MCF 10A (cell line): ENCODE results near the gene UBE2C. TPM values are rescaled to one million over a fixed set of nuclear protein-coding genes. Genes with fewer than 3 reads are reported as not detected.
A peak's percentile ranks its signal among the peaks of the same experiment; 100 is the strongest.

Experiments used
- BruUV-seq: library from RNA; stranded (reverse); fragments of 400-500 nt; replicated peaks from 2 replicates; lab custom pipeline; 2021; lab: Mats Ljungman, UMichigan
- CTCF ChIA-PET: fragments of 300-600 bp; sonication (Branson Sonifier 250); formaldehyde crosslinking; extraction: SDS; loops from one replicate; lab custom pipeline; 2021; ENCODE audit warnings: antibody characterized with exemption, inconsistent platforms; lab: Yijun Ruan, JAX
- POLR2A ChIA-PET: fragments of 300-600, 350-650 bp; sonication (Branson Sonifier 250); formaldehyde crosslinking; extraction: SDS; loops from one replicate; lab custom pipeline; 2020; ENCODE audit warnings: antibody characterized with exemption, inconsistent platforms; lab: Yijun Ruan, JAX
- DNase-seq: peaks from one replicate; pipeline ENCODE4 v3.0.0-alpha.2; 2018; ENCODE audit not compliant: unreplicated experiment
- H3K27ac Mint-ChIP-seq: one replicate; pipeline ENCODE4 v1.8.0; 2022; ENCODE audit warnings: mild to moderate bottlenecking, low read depth, mixed read lengths; ENCODE audit not compliant: unreplicated experiment
- H3K27me3 Mint-ChIP-seq: one replicate; pipeline ENCODE4 v1.8.0; 2022; ENCODE audit warnings: mixed read lengths; ENCODE audit not compliant: insufficient read depth, unreplicated experiment
- H3K36me3 Mint-ChIP-seq: one replicate; pipeline ENCODE4 v1.8.0; 2022; ENCODE audit warnings: mild to moderate bottlenecking, moderate library complexity, mixed read lengths; ENCODE audit not compliant: insufficient read depth, unreplicated experiment
- H3K4me1 Mint-ChIP-seq: one replicate; pipeline ENCODE4 v1.8.0; 2022; ENCODE audit warnings: mixed read lengths; ENCODE audit not compliant: insufficient read depth, unreplicated experiment
- H3K4me3 Mint-ChIP-seq: one replicate; pipeline ENCODE4 v1.8.0; 2022; ENCODE audit warnings: mild to moderate bottlenecking, moderate library complexity, mixed read lengths; ENCODE audit not compliant: unreplicated experiment
- H3K9me3 Mint-ChIP-seq: one replicate; pipeline ENCODE4 v1.8.0; 2022; ENCODE audit warnings: mixed read lengths; ENCODE audit not compliant: unreplicated experiment
- intact Hi-C: fragments of 100-400 bp; cut with micrococcal nuclease; formaldehyde crosslinking; loops from 2 replicates; pipeline ENCODE4 v1.14.1; 2022
- total RNA-seq: library from RNA; stranded (reverse); gene quantifications from 2 replicates; pipeline ENCODE4 v1.2.3, GENCODE V29; 2022
- TF ChIP-seq, protein P1 (sequence below): fragments of 200-600 bp; IDR thresholded peaks from one replicate; pipeline ENCODE4 v1.8.0; 2022; ENCODE audit warnings: antibody characterized with exemption, mild to moderate bottlenecking; ENCODE audit not compliant: unreplicated experiment

UBE2C gene
- total RNA-seq, 1 experiment from 2014 or later: 107 TPM

DNA sequence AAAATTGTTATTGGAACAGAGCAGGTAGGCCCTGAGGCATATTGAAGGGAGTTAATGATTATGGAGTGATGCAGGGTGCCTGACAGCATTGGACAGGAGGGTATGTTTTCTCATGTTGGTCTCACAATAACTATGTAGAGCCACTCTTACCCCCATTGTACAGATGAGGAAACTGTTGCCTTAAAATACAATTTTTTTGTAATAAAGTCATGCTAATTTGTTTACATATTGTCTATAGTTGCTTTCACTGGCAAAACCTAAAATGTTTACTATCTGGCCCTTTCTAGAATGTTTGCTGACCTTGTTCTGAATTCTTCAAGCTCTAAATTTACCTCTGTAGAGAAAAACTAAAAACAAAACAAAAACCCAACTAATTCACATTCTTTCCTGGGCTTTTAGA, 39.1 kb downstream of the UBE2C start:
- TF ChIP-seq, protein P1, sequence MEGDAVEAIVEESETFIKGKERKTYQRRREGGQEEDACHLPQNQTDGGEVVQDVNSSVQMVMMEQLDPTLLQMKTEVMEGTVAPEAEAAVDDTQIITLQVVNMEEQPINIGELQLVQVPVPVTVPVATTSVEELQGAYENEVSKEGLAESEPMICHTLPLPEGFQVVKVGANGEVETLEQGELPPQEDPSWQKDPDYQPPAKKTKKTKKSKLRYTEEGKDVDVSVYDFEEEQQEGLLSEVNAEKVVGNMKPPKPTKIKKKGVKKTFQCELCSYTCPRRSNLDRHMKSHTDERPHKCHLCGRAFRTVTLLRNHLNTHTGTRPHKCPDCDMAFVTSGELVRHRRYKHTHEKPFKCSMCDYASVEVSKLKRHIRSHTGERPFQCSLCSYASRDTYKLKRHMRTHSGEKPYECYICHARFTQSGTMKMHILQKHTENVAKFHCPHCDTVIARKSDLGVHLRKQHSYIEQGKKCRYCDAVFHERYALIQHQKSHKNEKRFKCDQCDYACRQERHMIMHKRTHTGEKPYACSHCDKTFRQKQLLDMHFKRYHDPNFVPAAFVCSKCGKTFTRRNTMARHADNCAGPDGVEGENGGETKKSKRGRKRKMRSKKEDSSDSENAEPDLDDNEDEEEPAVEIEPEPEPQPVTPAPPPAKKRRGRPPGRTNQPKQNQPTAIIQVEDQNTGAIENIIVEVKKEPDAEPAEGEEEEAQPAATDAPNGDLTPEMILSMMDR: no peak
- Mint-ChIP-seq H3K27me3 (no peaks in the 10 kb centered on the region), H3K36me3 (peaks cover 30% of the 10 kb centered on the region), H3K9me3 (no peaks in the 10 kb centered on the region), H3K27ac (no peak overlapping the region), H3K4me3 (no peak overlapping the region), H3K4me1 (no peaks in the 10 kb centered on the region)
- ChIA-PET CTCF (interaction anchor here (0.6 to 1.7 kb wide), 2 partner anchors 12 to 63 kb away, joined by 3 to 4 read pairs; no protein-coding TSS in a partner anchor), POLR2A (interaction anchor here (1.0 to 1.2 kb wide), 2 partner anchors 9 to 18 kb away, joined by 3 to 4 read pairs; partner anchors contain the start of gene SNX21)
- no TSS peak for BruUV-seq
- no peak for DNase-seq
- intact Hi-C loops: no loop called here

DNA sequence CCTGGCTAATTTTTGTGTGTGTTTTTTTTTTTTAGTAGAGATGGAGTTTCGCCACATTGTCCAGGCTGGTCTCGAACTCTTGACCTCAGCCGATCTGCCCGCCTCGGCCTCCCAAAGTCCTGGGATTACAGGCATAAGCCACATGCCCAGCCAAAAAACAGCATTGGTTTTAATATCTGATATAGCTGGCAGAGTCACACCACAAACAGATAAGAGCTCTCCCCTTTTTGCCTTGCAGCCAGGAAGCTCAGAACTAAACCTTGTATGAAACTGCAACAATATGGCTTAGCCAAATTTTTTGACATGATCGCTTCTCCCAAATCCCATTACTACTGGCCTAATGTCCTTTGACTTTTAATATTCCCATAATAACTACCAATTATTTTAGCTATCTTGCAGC, 39.9 kb downstream of the UBE2C start:
- no peaks in the 10 kb centered on the region for H3K4me1 Mint-ChIP-seq
- no peaks in the 10 kb centered on the region for H3K27me3 Mint-ChIP-seq
- no peaks in the 10 kb centered on the region for H3K9me3 Mint-ChIP-seq
- H3K27ac Mint-ChIP-seq: no peak overlapping the region
- H3K36me3 Mint-ChIP-seq: peaks cover 34% of the 10 kb centered on the region
- intact Hi-C loops: no loop called here
- ChIA-PET POLR2A (interaction anchor here (0.7 to 1.7 kb wide), 4 partner anchors 16 to 183 kb away, joined by 3 to 8 read pairs (median 6); partner anchors contain the start of genes PCIF1 and ZSWIM1), CTCF (interaction anchor here (0.6 to 1.8 kb wide), 8 partner anchors 14 to 135 kb away, joined by 3 to 6 read pairs (median 3); no protein-coding TSS in a partner anchor)
- H3K4me3 Mint-ChIP-seq: no peak overlapping the region
- TF ChIP-seq, protein P1: no peak
- BruUV-seq: no TSS peak
- DNase-seq: no peak

DNA sequence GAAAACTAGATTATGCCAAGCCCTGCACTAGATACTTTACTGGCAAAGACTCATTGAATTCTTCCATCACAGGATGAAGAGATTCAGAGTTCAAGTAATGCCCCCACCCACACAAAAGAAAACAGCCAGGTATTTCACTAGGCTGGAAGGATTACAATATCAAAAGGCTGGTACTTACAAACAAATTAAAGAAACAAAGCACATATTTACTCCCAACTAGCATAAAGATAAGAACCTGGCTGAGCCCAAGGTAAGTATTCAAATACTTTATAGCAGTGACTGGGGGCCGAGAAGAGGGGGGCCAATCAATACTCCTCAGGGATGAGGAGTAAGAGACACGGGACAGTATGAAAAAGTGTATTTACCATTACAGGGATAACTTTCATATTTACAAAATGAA, 41.0 kb downstream of the UBE2C start:
- no peak for DNase-seq
- Mint-ChIP-seq H3K9me3 (no peaks in the 10 kb centered on the region), H3K4me3 (no peak overlapping the region), H3K36me3 (peaks cover 30% of the 10 kb centered on the region), H3K27me3 (no peaks in the 10 kb centered on the region), H3K4me1 (no peaks in the 10 kb centered on the region), H3K27ac (peak overlapping the region; percentile 12)
- no TSS peak for BruUV-seq
- ChIA-PET POLR2A (interaction anchor here (0.6 to 1.7 kb wide), 3 partner anchors 21 to 41 kb away, joined by 3 to 8 read pairs (median 3); partner anchors contain the start of gene ZSWIM1), CTCF (interaction anchor here (1.8 to 1.9 kb wide), 2 partner anchors 55 to 109 kb away, joined by 6 to 7 read pairs; no protein-coding TSS in a partner anchor)
- TF ChIP-seq, protein P1: no peak
- intact Hi-C loops: no loop called here

DNA sequence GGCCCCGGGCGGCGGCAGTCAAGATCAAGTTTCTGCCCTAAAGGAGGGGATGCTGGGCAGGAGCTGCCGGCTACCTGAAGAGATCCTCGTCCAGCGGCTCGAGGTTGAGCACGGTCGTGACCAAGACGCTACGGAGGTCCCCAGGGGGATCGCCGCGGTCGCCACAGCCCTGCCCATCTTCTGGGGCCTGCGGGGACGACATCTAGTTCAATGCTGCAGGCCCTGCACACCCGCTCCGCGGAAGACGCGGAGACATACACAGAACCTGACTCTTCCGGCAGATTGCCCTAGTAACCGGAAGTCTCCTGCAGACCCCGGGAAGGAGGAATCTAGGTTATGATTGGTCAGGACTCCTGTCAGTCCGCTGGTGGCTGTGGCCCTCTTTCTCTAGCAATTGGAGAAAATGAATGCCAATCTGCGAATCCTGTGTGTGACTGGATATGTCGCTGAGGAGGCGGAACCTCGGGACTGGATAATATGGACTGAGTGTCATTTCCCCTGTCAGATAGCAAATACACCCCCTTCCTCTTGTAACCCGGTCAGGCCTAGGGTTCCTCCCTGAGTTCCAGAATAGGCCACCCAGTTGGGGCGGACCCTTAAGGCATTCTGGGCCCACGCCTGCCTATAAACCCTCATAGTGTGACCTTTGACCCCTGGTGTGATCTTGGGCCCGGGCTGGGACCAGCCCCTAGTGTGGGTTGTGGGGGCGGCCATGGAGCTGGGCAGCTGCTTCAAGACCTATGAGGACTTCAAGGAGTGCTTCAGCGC, 44.9 kb downstream of the UBE2C start, which contains the start of the genes ACOT8 and ZSWIM3:
TSS of gene ACOT8 (minus strand) at position 279 of the 768 bp plus-strand sequence. CDS start at position 202, 77 bp downstream.
TSS of gene ZSWIM3 (plus strand) at position 501 of the 768 bp plus-strand sequence. CDS start at position 713, 212 bp downstream.
- intact Hi-C loops: loop anchor here (2.0 kb wide), 1 partner anchor 78 kb away; the partner anchor contains the start of gene PCIF1

More for the DNA sequence above, 44.9 kb downstream of the UBE2C start, which contains the start of the genes ACOT8 and ZSWIM3:
- Mint-ChIP-seq H3K4me1 (peaks cover 16% of the 10 kb centered on the region), H3K27me3 (no peaks in the 10 kb centered on the region), H3K9me3 (no peaks in the 10 kb centered on the region), H3K4me3 (peak within 1 kb of the TSS; percentile 92), H3K36me3 (peaks cover 18% of the 10 kb centered on the region), H3K27ac (peak within 1 kb of the TSS; percentile 92)
- peak; percentile 100 for DNase-seq
- BruUV-seq: no TSS peak
- TF ChIP-seq, protein P1: no peak
- ChIA-PET CTCF (interaction anchor here (0.5 to 2.2 kb wide), 9 partner anchors 13 to 265 kb away, joined by 3 to 9 read pairs (median 3); partner anchors contain the start of gene PCIF1), POLR2A (interaction anchor here (0.6 to 4.1 kb wide), 26 partner anchors 10 to 1263 kb away, joined by 3 to 40 read pairs (median 5); partner anchors contain the start of genes CTSA, DNTTIP1, NEURL2 and PCIF1)
